IMR-90 (cell line): ENCODE measurements around the gene SLC5A11. TPM values are rescaled to one million over a fixed set of nuclear protein-coding genes. Genes with fewer than 3 reads are reported as not detected.

ENCODE experiments used
- ATAC-seq: fragments of 200-7000 bp; cut with Tn5 transposase; 2 replicates; pipeline ENCODE4 v1.9.1; 2020; ENCODE audit warnings: low read depth, mild to moderate bottlenecking, moderate library complexity
- BruUV-seq: library from RNA; stranded (reverse); fragments of 400-500 nt; replicated peaks from 2 replicates; lab custom pipeline; 2021; lab: Mats Ljungman, UMichigan
- CTCF ChIA-PET: fragments of 300-600 bp; formaldehyde crosslinking; extraction: SDS; loops from one replicate; lab custom pipeline; 2021; ENCODE audit warnings: antibody characterized with exemption; lab: Yijun Ruan, JAX
- POLR2A ChIA-PET: fragments of 300-600 bp; sonication (Branson Sonifier 250); formaldehyde crosslinking; loops from one replicate; lab custom pipeline; 2022; ENCODE audit warnings: antibody characterized with exemption; ENCODE audit not compliant: unreplicated experiment; lab: Charles Lee
- DNase-seq: peaks from one replicate; pipeline ENCODE4 v3.0.0; 2013
- H2AFZ ChIP-seq: replicated peaks from 2 replicates; pipeline ENCODE3; 2013; ENCODE audit warnings: low read length, mild to moderate bottlenecking; ENCODE audit not compliant: poor library complexity
- H2AK5ac ChIP-seq: 2 replicates; pipeline ENCODE4 v1.6.1; 2013; ENCODE audit warnings: low read depth, low read length, inconsistent platforms
- H2AK9ac ChIP-seq: replicated peaks from 2 replicates; pipeline ENCODE3; 2013; ENCODE audit warnings: mild to moderate bottlenecking, low read depth, low read length, moderate library complexity; ENCODE audit not compliant: poor library complexity
- H2BK120ac ChIP-seq: 2 replicates; pipeline ENCODE4 v1.6.1; 2013; ENCODE audit warnings: low read depth, low read length, inconsistent platforms
- H2BK15ac ChIP-seq: 3 replicates; pipeline ENCODE4 v1.6.1; 2013; ENCODE audit warnings: low read depth, low read length, inconsistent platforms
- H2BK20ac ChIP-seq: 2 replicates; pipeline ENCODE4 v1.6.1; 2013; ENCODE audit warnings: low read depth, mild to moderate bottlenecking, inconsistent platforms, low read length, moderate library complexity
- H2BK5ac ChIP-seq: 2 replicates; pipeline ENCODE4 v1.6.1; 2013; ENCODE audit warnings: mild to moderate bottlenecking, low read depth, low read length, inconsistent platforms; ENCODE audit not compliant: poor library complexity, severe bottlenecking
- H3K14ac ChIP-seq: replicated peaks from 2 replicates; pipeline ENCODE4 v1.6.1; 2013; ENCODE audit warnings: low read depth, low read length, inconsistent platforms
- H3K18ac ChIP-seq: 2 replicates; pipeline ENCODE4 v1.6.1; 2013; ENCODE audit warnings: low read depth, low read length, control low read depth
- H3K23ac ChIP-seq: 2 replicates; pipeline ENCODE4 v1.6.1; 2013; ENCODE audit warnings: low read depth, low read length, inconsistent platforms
- H3K27ac ChIP-seq: 2 replicates; pipeline ENCODE4 v1.5.1; 2013; ENCODE audit warnings: mild to moderate bottlenecking, control low read depth, low read length; ENCODE audit not compliant: insufficient read depth
- H3K27me3 ChIP-seq: 2 replicates; pipeline ENCODE4 v1.6.1; 2013; ENCODE audit warnings: low read length; ENCODE audit not compliant: control insufficient read depth, insufficient read depth
- H3K36me3 ChIP-seq: 2 replicates; pipeline ENCODE4 v1.6.1; 2013; ENCODE audit warnings: low read length, mixed read lengths; ENCODE audit not compliant: control insufficient read depth, insufficient read depth
- H3K4ac ChIP-seq: 2 replicates; pipeline ENCODE4 v1.6.1; 2013; ENCODE audit warnings: low read depth, low read length, inconsistent platforms
- H3K4me1 ChIP-seq: 2 replicates; pipeline ENCODE4 v1.6.1; 2013; ENCODE audit warnings: low read length, mixed read lengths; ENCODE audit not compliant: control insufficient read depth, insufficient read depth
- H3K4me2 ChIP-seq: 2 replicates; pipeline ENCODE4 v1.6.1; 2013; ENCODE audit warnings: low read depth, mild to moderate bottlenecking, control low read depth, low read length, moderate library complexity
- H3K4me3 ChIP-seq: 2 replicates; pipeline ENCODE4 v1.5.1; 2013; ENCODE audit warnings: low read depth, mild to moderate bottlenecking, control low read depth, low read length, moderate library complexity; ENCODE audit not compliant: insufficient read depth
- H3K56ac ChIP-seq: 2 replicates; pipeline ENCODE4 v1.6.1; 2013; ENCODE audit warnings: low read length, inconsistent platforms; ENCODE audit not compliant: insufficient read depth; ENCODE audit errors: extremely low read depth
- H3K79me1 ChIP-seq, 2 experiments: 2 replicates each; pipeline ENCODE4 v1.6.1; 2013; ENCODE audit warnings: low read length in 2 of 2, inconsistent platforms in 1 of 2, low read depth in 1 of 2
- H3K9ac ChIP-seq: 2 replicates; pipeline ENCODE4 v1.6.1; 2013; ENCODE audit warnings: low read depth, low read length, control low read depth
- H3K9me1 ChIP-seq: 2 replicates; pipeline ENCODE4 v1.6.1; 2013; ENCODE audit warnings: low read length, inconsistent platforms; ENCODE audit not compliant: insufficient read depth
- H3K9me3 ChIP-seq: 2 replicates; pipeline ENCODE4 v1.6.1; 2013; ENCODE audit warnings: low read length; ENCODE audit not compliant: control insufficient read depth, insufficient read depth
- H4K20me1 ChIP-seq: 2 replicates; pipeline ENCODE4 v1.6.1; 2013; ENCODE audit warnings: low read length, inconsistent platforms; ENCODE audit not compliant: insufficient read depth
- H4K5ac ChIP-seq: 2 replicates; pipeline ENCODE4 v1.6.1; 2013; ENCODE audit warnings: mild to moderate bottlenecking, low read depth, low read length, control low read depth
- H4K8ac ChIP-seq, 2 experiments: 2 replicates each; pipeline ENCODE4 v1.6.1; 2013; ENCODE audit warnings: low read depth in 2 of 2, low read length in 2 of 2, control low read depth in 1 of 2, inconsistent platforms in 1 of 2
- H4K91ac ChIP-seq: 2 replicates; pipeline ENCODE4 v1.6.1; 2013; ENCODE audit warnings: low read depth, low read length, inconsistent platforms; ENCODE audit not compliant: insufficient read depth
- CHD1 ChIP-seq: IDR thresholded peaks from 2 replicates; pipeline ENCODE4 v1.6.1; 2012; ENCODE audit warnings: low read depth, low read length, improper control_type of control experiment
- CTCF ChIP-seq: conservative IDR thresholded peaks from 2 replicates; pipeline ENCODE4 v1.5.1; 2012; ENCODE audit warnings: mild to moderate bottlenecking, low read depth, low read length, improper control_type of control experiment
- MAZ ChIP-seq: IDR thresholded peaks from 2 replicates; pipeline ENCODE4 v1.6.1; 2012; ENCODE audit warnings: low read depth, mild to moderate bottlenecking, low read length, improper control_type of control experiment, moderate library complexity, borderline replicate concordance
- MXI1 ChIP-seq: IDR thresholded peaks from 2 replicates; pipeline ENCODE4 v1.6.1; 2012; ENCODE audit warnings: low read depth, mild to moderate bottlenecking, low read length, moderate library complexity, borderline replicate concordance
- RAD21 ChIP-seq: IDR thresholded peaks from 2 replicates; pipeline ENCODE4 v1.6.1; 2012; ENCODE audit warnings: low read length, improper control_type of control experiment
- RFX5 ChIP-seq: IDR thresholded peaks from 2 replicates; pipeline ENCODE4 v1.8.0; 2012; ENCODE audit warnings: low read depth, mild to moderate bottlenecking, low read length, moderate library complexity
- WGBS, 2 experiments: methylation state at CpG; one replicate each; pipeline versions ENCODE4 v1.1.5 to v1.1.7; 2013; ENCODE audit warnings: missing lambda C conversion rate in 2 of 2; ENCODE audit not compliant: insufficient read length in 1 of 2; ENCODE audit errors: extremely low coverage in 2 of 2; 5-methylcytosine and 5-hydroxymethylcytosine counted together
- dilution Hi-C: fragments of 300-500 bp; cut with HindIII; formaldehyde crosslinking; loops from one replicate; pipeline ENCODE4 v1.14.3; 2018; ENCODE audit warnings: low sequenced_read_pairs; ENCODE audit not compliant: unreplicated experiment
- in situ Hi-C: fragments of 300-500 bp; cut with MboI; formaldehyde crosslinking; loops from 3 replicates; pipeline ENCODE4 v1.14.3; 2019; ENCODE audit warnings: low sequenced_read_pairs, inconsistent platforms, mixed read lengths
- intact Hi-C: fragments of 100-400 bp; cut with micrococcal nuclease; formaldehyde crosslinking; loops from 2 replicates; pipeline ENCODE4 v1.10.0; 2022
- polyA plus RNA-seq, 3 experiments: library from polyadenylated mRNA; depleted of rRNA; stranded (reverse); fragments of >200 nt; gene quantifications; 2 replicates each; pipeline ENCODE4 v1.2.3, GENCODE V29; 2012; ENCODE audit warnings: low replicate concordance in 1 of 3
- total RNA-seq: library from RNA; depleted of rRNA; stranded (reverse); fragments of >200 nt; gene quantifications from 2 replicates; pipeline ENCODE4 v1.2.3, GENCODE V29; 2012

The SLC5A11 gene
- total and polyA plus RNA-seq, 2 of the 4 experiments (the other 2 are of a cell fraction): under 0.01 TPM; not detected in 1

DNA sequence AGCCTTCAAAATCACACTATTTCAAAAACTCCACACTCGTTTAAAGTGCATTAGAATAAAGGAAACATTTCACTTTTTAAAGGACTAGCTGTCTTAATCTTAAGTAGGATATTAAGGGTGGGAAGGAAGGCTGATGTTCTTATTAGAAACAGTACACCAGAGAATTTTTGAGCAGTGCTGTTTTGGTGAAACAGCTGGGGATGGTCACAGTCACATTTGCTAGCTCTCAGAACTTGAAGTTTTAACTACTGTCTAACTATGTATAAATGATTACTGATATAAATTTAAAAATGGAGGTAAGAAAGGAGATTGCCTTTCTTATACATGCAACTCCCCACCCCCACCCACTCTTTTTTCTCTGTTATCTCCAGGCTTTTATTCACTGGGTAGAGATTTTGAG is 38.5 kb upstream of the SLC5A11 start:
- no TSS peak for BruUV-seq
- no peak overlapping the region for H3K14ac ChIP-seq
- H3K4me3 ChIP-seq: no peak overlapping the region
- dilution Hi-C loops: no loop called here
- H3K23ac ChIP-seq: no peak overlapping the region
- H3K56ac ChIP-seq: no peak overlapping the region
- H3K4ac ChIP-seq: no peak overlapping the region
- no peak for ATAC-seq
- H2AK9ac ChIP-seq: no peak overlapping the region
- POLR2A ChIA-PET: no interaction called here
- CTCF ChIA-PET: interaction anchor here (0.6 to 0.7 kb wide), 2 partner anchors 39 to 74 kb away, joined by 3 to 4 read pairs; no protein-coding TSS in a partner anchor
- H2BK5ac ChIP-seq: no peak overlapping the region
- H3K9me1 ChIP-seq: no peaks in the 10 kb centered on the region
- H4K91ac ChIP-seq: no peak overlapping the region
- H3K9ac ChIP-seq: no peak overlapping the region
- no peak overlapping the region for H3K4me2 ChIP-seq
- no peak overlapping the region for H4K8ac ChIP-seq
- no peak overlapping the region for H2BK20ac ChIP-seq
- H3K4me1 ChIP-seq: no peaks in the 10 kb centered on the region
- H3K79me1 ChIP-seq: peaks cover 6 to 13% of the 10 kb centered on the region in 2 experiments; a peak in 3 of 4 replicates
- H4K5ac ChIP-seq: no peak overlapping the region
- no peaks in the 10 kb centered on the region for H3K9me3 ChIP-seq
- no peaks in the 10 kb centered on the region for H3K27me3 ChIP-seq
- no CpG with 5 or more reads among the region's 1 CpG for WGBS, 2 experiments
- no peak for DNase-seq
- no peak overlapping the region for H3K27ac ChIP-seq
- H2BK120ac ChIP-seq: no peak overlapping the region
- no peak for TF ChIP-seq RFX5
- TF ChIP-seq MXI1: no peak
- TF ChIP-seq CHD1: no peak
- TF ChIP-seq MAZ: no peak
- TF ChIP-seq RAD21: no peak
- TF ChIP-seq CTCF: no peak
- H2AFZ ChIP-seq: no peak overlapping the region
- peaks cover 59% of the 10 kb centered on the region for H3K36me3 ChIP-seq
- no peak overlapping the region for H2AK5ac ChIP-seq
- H3K18ac ChIP-seq: no peak overlapping the region
- intact Hi-C loops: no loop called here
- H4K20me1 ChIP-seq: no peaks in the 10 kb centered on the region
- in situ Hi-C loops: no loop called here
- no peak overlapping the region for H2BK15ac ChIP-seq
